Esophagus muscularis mucosa (tissue), 4 donors: ENCODE measurements around the gene TASOR. TPM values are rescaled to one million over a fixed set of nuclear protein-coding genes. Genes with fewer than 3 reads are reported as not detected.

Experiments
- DNase-seq: peaks from one replicate; pipeline ENCODE4 v3.0.0-alpha.2; 2017; ENCODE audit errors: extremely low spot score
- H3K27ac ChIP-seq, 4 donors: fragments of 200-600 bp; sonication (generic); replicated peaks in 1 of 4; 1 replicate in 3 of 4; 2 replicates in 1 of 4; pipeline ENCODE4 v1.5.1; 2016 to 2019; ENCODE audit warnings: mild to moderate bottlenecking in 1 of 4
- H3K27me3 ChIP-seq, 4 donors: fragments of 200-600 bp; sonication (generic); one replicate each; pipeline versions ENCODE4 v1.5.1 to v1.6.0; 2016 to 2019
- H3K36me3 ChIP-seq, 4 donors: fragments of 200-600 bp; sonication (generic); one replicate each; pipeline ENCODE4 v1.5.1; 2016 to 2019
- H3K4me1 ChIP-seq, 4 donors: fragments of 200-600 bp; sonication (generic); one replicate each; pipeline ENCODE4 v1.5.1; 2016 to 2019
- H3K4me3 ChIP-seq, 4 donors: fragments of 200-600 bp; sonication (generic); 1 replicate in 2 of 4; 2 replicates in 2 of 4; pipeline ENCODE4 v1.5.1; 2016 to 2019; ENCODE audit warnings: mild to moderate bottlenecking in 4 of 4, moderate library complexity in 1 of 4
- H3K9me3 ChIP-seq, 4 donors: fragments of 200-600 bp; sonication (generic); 1 replicate in 3 of 4; 2 replicates in 1 of 4; pipeline ENCODE4 v1.5.1; 2016 to 2019
- CTCF ChIP-seq, 3 experiments: fragments of 200-600 bp in 2 of 3; fragments of 450-650 bp in 1 of 3; sonication (generic) in 2 of 3; IDR thresholded peaks; one replicate each; pipeline ENCODE4 v1.5.1; 2017 to 2019; ENCODE audit warnings: antibody characterized with exemption in 3 of 3, mild to moderate bottlenecking in 2 of 3, moderate library complexity in 1 of 3
- EP300 ChIP-seq: sonication (generic); formaldehyde crosslinking; IDR thresholded peaks from one replicate; pipeline ENCODE4 v1.6.1; 2017; ENCODE audit warnings: antibody characterized with exemption
- POLR2A ChIP-seq: fragments of 450-650 bp; IDR thresholded peaks from one replicate; pipeline ENCODE4 v1.6.1; 2017; ENCODE audit warnings: antibody characterized with exemption, moderate library complexity, mild to moderate bottlenecking, low read depth
- POLR2AphosphoS5 ChIP-seq, 2 donors: sonication (generic); formaldehyde crosslinking; IDR thresholded peaks; one replicate each; pipeline ENCODE4 v1.6.1; 2017; ENCODE audit warnings: antibody characterized with exemption in 2 of 2
- WGBS: methylation state at CpG from one replicate; pipeline ENCODE4 v1.1.5; 2018; 5-methylcytosine and 5-hydroxymethylcytosine counted together
- intact Hi-C: fragments of 100-400 bp; cut with DNase I; formaldehyde crosslinking; loops from one replicate; pipeline ENCODE4 v1.15.1; 2023
- total RNA-seq, 4 donors: library from RNA; depleted of rRNA; stranded (reverse); fragments of >200 nt; gene quantifications; one replicate each; pipeline versions ENCODE4 v1.1.0 to v1.2.1, GENCODE V29; 2016

TASOR gene
- total RNA-seq, 4 donors from 2014 or later = 58.0 to 71.8 (median 65.8) TPM

GRCh38 chr3:56689303-56689702 is 6.2 kb upstream of the TASOR start:
- DNase-seq = no peak
- Histone ChIP-seq H3K4me3 (no peak overlapping the region), H3K9me3 (no peaks in the 10 kb centered on the region), H3K4me1 (no peaks in the 10 kb centered on the region), H3K27ac (no peak overlapping the region), H3K27me3 (no peaks in the 10 kb centered on the region), H3K36me3 (no peaks in the 10 kb centered on the region)
- TF ChIP-seq CTCF (IDR thresholded peaks at IDR 0.05) (no peak), POLR2A (no peak), POLR2AphosphoS5 (IDR thresholded peaks at IDR 0.05) (no peak), EP300 (no peak)
- WGBS = 100% methylated on average over 1 of the region's 1 CpG
- intact Hi-C loops = no loop called here

GRCh38 chr3:56688191-56688590 is 5.1 kb upstream of the TASOR start:
- no peak for DNase-seq
- Histone ChIP-seq H3K9me3 (peaks cover 0 to 3% (median 0%) of the 10 kb centered on the region in 4 donors), H3K4me3 (no peak overlapping the region), H3K27ac (no peak overlapping the region), H3K27me3 (no peaks in the 10 kb centered on the region), H3K36me3 (no peaks in the 10 kb centered on the region), H3K4me1 (peaks cover 3 to 5% (median 5%) of the 10 kb centered on the region in 4 donors)
- intact Hi-C loops = no loop called here
- TF ChIP-seq CTCF (IDR thresholded peaks at IDR 0.05) = no peak
- no peak for TF ChIP-seq POLR2AphosphoS5 (IDR thresholded peaks at IDR 0.05)
- no peak for TF ChIP-seq POLR2A
- TF ChIP-seq EP300 = no peak
- WGBS = 69% methylated on average over 1 of the region's 1 CpG

- TF ChIP-seq EP300 = no peak
- TF ChIP-seq CTCF (IDR thresholded peaks at IDR 0.05) = no peak
- TF ChIP-seq POLR2AphosphoS5 (IDR thresholded peaks at IDR 0.05) = no peak
- no peak for TF ChIP-seq POLR2A
Observed at GRCh38 chr3:56684029-56684428, 964 bp upstream of the TASOR start.

GRCh38 chr3:56682462-56683121 is 473 bp downstream of the TASOR start:
- no peak for TF ChIP-seq EP300
- TF ChIP-seq POLR2AphosphoS5 (IDR thresholded peaks at IDR 0.05) = peak; percentile 68 to 69
- peak; percentile 24 for TF ChIP-seq POLR2A
- 0% methylated on average over 35 of the region's 58 CpGs for WGBS
- Histone ChIP-seq H3K4me3 (peak overlapping the region; percentile 69 to 98 (median 85)), H3K36me3 (no peaks in the 10 kb centered on the region), H3K9me3 (peaks cover 0 to 4% (median 0%) of the 10 kb centered on the region in 4 donors), H3K27me3 (no peaks in the 10 kb centered on the region), H3K4me1 (peaks cover 4 to 39% (median 27%) of the 10 kb centered on the region in 4 donors), H3K27ac (peak overlapping the region; percentile 91 to 100 (median 98))
- intact Hi-C loops = no loop called here
- DNase-seq = peak; percentile 93

More at GRCh38 chr3:56684029-56684428, 964 bp upstream of the TASOR start:
- Histone ChIP-seq H3K9me3 (peaks cover 0 to 4% (median 0%) of the 10 kb centered on the region in 4 donors), H3K27ac (no peak overlapping the region), H3K27me3 (no peaks in the 10 kb centered on the region), H3K4me3 (no peak overlapping the region), H3K4me1 (peaks cover 4 to 35% (median 23%) of the 10 kb centered on the region in 4 donors), H3K36me3 (no peaks in the 10 kb centered on the region)
- no peak for DNase-seq
- WGBS = 96% methylated on average over 13 of the region's 13 CpGs
- intact Hi-C loops = no loop called here

- WGBS = 18% methylated on average over 10 of the region's 10 CpGs
- intact Hi-C loops = no loop called here
- no peak for DNase-seq
- no peaks in the 10 kb centered on the region for H3K27me3 ChIP-seq
- peaks cover 0 to 4% (median 0%) of the 10 kb centered on the region in 4 donors for H3K9me3 ChIP-seq
- peak overlapping the region; percentile 69 to 98 (median 85) for H3K4me3 ChIP-seq
- peaks cover 4 to 39% (median 27%) of the 10 kb centered on the region in 4 donors for H3K4me1 ChIP-seq
- no peak for TF ChIP-seq EP300
- TF ChIP-seq POLR2AphosphoS5 (IDR thresholded peaks at IDR 0.05) = no peak
- TF ChIP-seq POLR2A = no peak
- TF ChIP-seq CTCF (IDR thresholded peaks at IDR 0.05) = no peak
- H3K36me3 ChIP-seq = no peaks in the 10 kb centered on the region
- peak overlapping the region; percentile 91 to 100 (median 98) for H3K27ac ChIP-seq
Observed at GRCh38 chr3:56681984-56682461, 1.0 kb downstream of the TASOR start.
